ENCODE data around the gene TRIB2.

TRIB2 gene

GRCh38 chr2:12778811-12779579 is 62.3 kb downstream of the TRIB2 start:
- no peak for DNase-seq (ENCODE audit: low read depth in 2 of 2)

- DNase-seq (ENCODE audit: low read depth in 2 of 2): no peak
Observed at GRCh38 chr2:12781329-12781728, 64.6 kb downstream of the TRIB2 start.

- no peak for DNase-seq (ENCODE audit: low read depth in 2 of 2)
Observed at GRCh38 chr2:12787891-12788801, 71.4 kb downstream of the TRIB2 start.

- DNase-seq (ENCODE audit: low read depth in 2 of 2): no peak
Observed at GRCh38 chr2:12791906-12792305, 75.2 kb downstream of the TRIB2 start.
